T-helper 1 cell treated with Interleukin-12 subunit alpha and Interleukin-12 subunit beta and Interleukin-4 antibody, amounts not matched to agents 30 μg/mL and 1 μg/mL, for 36 hours (primary cell): ENCODE data around the gene ENG.
A peak's percentile ranks its signal among the peaks of the same experiment; 100 is the strongest.
"Not testable (repeated sequence)": the region's sequence is repeated elsewhere in the genome, so short reads cannot be mapped to it uniquely, and the experiment has no call there.

Source experiments
- H3K27ac Mint-ChIP-seq: one replicate; pipeline ENCODE4 v1.8.0; 2021; ENCODE audit warnings: mild to moderate bottlenecking, mixed read lengths
- H3K27me3 Mint-ChIP-seq: one replicate; pipeline ENCODE4 v1.8.0; 2021; ENCODE audit warnings: low read depth, mixed read lengths
- H3K36me3 Mint-ChIP-seq: one replicate; pipeline ENCODE4 v1.8.0; 2021; ENCODE audit warnings: low read depth, mixed read lengths
- H3K4me1 Mint-ChIP-seq: one replicate; pipeline ENCODE4 v1.8.0; 2021; ENCODE audit warnings: low read depth, mixed read lengths
- H3K4me3 Mint-ChIP-seq: one replicate; pipeline ENCODE4 v1.8.0; 2021; ENCODE audit warnings: mild to moderate bottlenecking, moderate library complexity, mixed read lengths
- H3K9me3 Mint-ChIP-seq: one replicate; pipeline ENCODE4 v1.8.0; 2021; ENCODE audit warnings: mixed read lengths

Gene ENG

GRCh38 chr9:127848756-127849504 lies 5.5 kb downstream of the ENG start:
- Mint-ChIP-seq H3K27me3 (no peaks in the 10 kb centered on the region), H3K9me3 (peaks cover 17% of the 10 kb centered on the region), H3K27ac (no peak overlapping the region), H3K4me3 (no peak overlapping the region), H3K4me1 (peaks cover 16% of the 10 kb centered on the region), H3K36me3 (peaks cover 18% of the 10 kb centered on the region)

- H3K4me3 Mint-ChIP-seq = no peak overlapping the region
- peaks cover 12% of the 10 kb centered on the region for H3K4me1 Mint-ChIP-seq
- no peak overlapping the region for H3K27ac Mint-ChIP-seq
- H3K27me3 Mint-ChIP-seq = no peaks in the 10 kb centered on the region
- peaks cover 18% of the 10 kb centered on the region for H3K36me3 Mint-ChIP-seq
- H3K9me3 Mint-ChIP-seq = peaks cover 17% of the 10 kb centered on the region
Measured at GRCh38 chr9:127847833-127848755, 6.4 kb downstream of the ENG start.

GRCh38 chr9:127847178-127847510 lies 7.3 kb downstream of the ENG start:
- Mint-ChIP-seq H3K27ac (no peak overlapping the region), H3K9me3 (peaks cover 17% of the 10 kb centered on the region), H3K4me1 (peaks cover 5% of the 10 kb centered on the region), H3K36me3 (peaks cover 14% of the 10 kb centered on the region), H3K27me3 (no peaks in the 10 kb centered on the region), H3K4me3 (no peak overlapping the region)

- no peak overlapping the region for H3K27ac Mint-ChIP-seq
- no peaks in the 10 kb centered on the region for H3K4me1 Mint-ChIP-seq
- H3K9me3 Mint-ChIP-seq = peaks cover 17% of the 10 kb centered on the region
- no peaks in the 10 kb centered on the region for H3K27me3 Mint-ChIP-seq
- H3K36me3 Mint-ChIP-seq = peaks cover 12% of the 10 kb centered on the region
- no peak overlapping the region for H3K4me3 Mint-ChIP-seq
Measured at GRCh38 chr9:127846443-127847177, 7.8 kb downstream of the ENG start.

- H3K27ac Mint-ChIP-seq, H3K27me3 Mint-ChIP-seq, H3K4me1 Mint-ChIP-seq, H3K4me3 Mint-ChIP-seq: not testable (repeated sequence)
- H3K36me3 Mint-ChIP-seq = peaks cover 14% of the 10 kb centered on the region
- H3K9me3 Mint-ChIP-seq = peaks cover 15% of the 10 kb centered on the region
Measured at GRCh38 chr9:127845619-127846018, 8.8 kb downstream of the ENG start.

- Mint-ChIP-seq H3K27me3 (no peaks in the 10 kb centered on the region), H3K9me3 (peaks cover 13% of the 10 kb centered on the region), H3K36me3 (peaks cover 12% of the 10 kb centered on the region), H3K4me3 (no peak overlapping the region), H3K4me1 (no peaks in the 10 kb centered on the region), H3K27ac (no peak overlapping the region)
Measured at GRCh38 chr9:127844821-127845359, 9.6 kb downstream of the ENG start.

- no peak overlapping the region for H3K4me3 Mint-ChIP-seq
- peaks cover 5% of the 10 kb centered on the region for H3K36me3 Mint-ChIP-seq
- H3K9me3 Mint-ChIP-seq = no peaks in the 10 kb centered on the region
- no peaks in the 10 kb centered on the region for H3K4me1 Mint-ChIP-seq
- H3K27ac Mint-ChIP-seq = no peak overlapping the region
- H3K27me3 Mint-ChIP-seq = no peaks in the 10 kb centered on the region
Measured at GRCh38 chr9:127841087-127841835, 13.2 kb downstream of the ENG start.

GRCh38 chr9:127838375-127839078 lies 15.9 kb downstream of the ENG start:
- no peak overlapping the region for H3K4me3 Mint-ChIP-seq
- H3K36me3 Mint-ChIP-seq = peaks cover 9% of the 10 kb centered on the region
- no peaks in the 10 kb centered on the region for H3K4me1 Mint-ChIP-seq
- H3K27ac Mint-ChIP-seq = no peak overlapping the region
- H3K9me3 Mint-ChIP-seq = no peaks in the 10 kb centered on the region
- H3K27me3 Mint-ChIP-seq = no peaks in the 10 kb centered on the region

- Mint-ChIP-seq H3K4me1 (peaks cover 1% of the 10 kb centered on the region), H3K4me3 (no peak overlapping the region), H3K9me3 (no peaks in the 10 kb centered on the region), H3K36me3 (peaks cover 9% of the 10 kb centered on the region), H3K27ac (no peak overlapping the region), H3K27me3 (no peaks in the 10 kb centered on the region)
Measured at GRCh38 chr9:127837346-127837745, 17.1 kb downstream of the ENG start.

GRCh38 chr9:127836561-127836960 lies 17.9 kb downstream of the ENG start:
- not testable (repeated sequence) for H3K4me1 Mint-ChIP-seq, H3K9me3 Mint-ChIP-seq, H3K27me3 Mint-ChIP-seq, H3K4me3 Mint-ChIP-seq, H3K27ac Mint-ChIP-seq, H3K36me3 Mint-ChIP-seq

GRCh38 chr9:127835991-127836516 lies 18.4 kb downstream of the ENG start:
- Mint-ChIP-seq H3K9me3 (no peaks in the 10 kb centered on the region), H3K36me3 (peaks cover 6% of the 10 kb centered on the region), H3K27ac (no peak overlapping the region), H3K4me3 (no peak overlapping the region), H3K27me3 (no peaks in the 10 kb centered on the region), H3K4me1 (peaks cover 3% of the 10 kb centered on the region)

- Mint-ChIP-seq H3K4me3 (no peak overlapping the region), H3K27ac (no peak overlapping the region), H3K36me3 (peaks cover 15% of the 10 kb centered on the region), H3K4me1 (peaks cover 3% of the 10 kb centered on the region), H3K9me3 (no peaks in the 10 kb centered on the region), H3K27me3 (no peaks in the 10 kb centered on the region)
Measured at GRCh38 chr9:127833555-127833954, 20.9 kb downstream of the ENG start.

GRCh38 chr9:127832248-127832647 lies 22.2 kb downstream of the ENG start:
- Mint-ChIP-seq H3K27me3 (no peaks in the 10 kb centered on the region), H3K4me1 (peaks cover 3% of the 10 kb centered on the region), H3K27ac (peak overlapping the region; percentile 3), H3K4me3 (no peak overlapping the region), H3K36me3 (peaks cover 15% of the 10 kb centered on the region), H3K9me3 (no peaks in the 10 kb centered on the region)
